Heart left ventricle (tissue), 16 donors: ENCODE results near the gene PLEKHA4. TPM values are rescaled to one million over a fixed set of nuclear protein-coding genes. Genes with fewer than 3 reads are reported as not detected.

Source experiments
- ATAC-seq, 4 donors: fragments of 200-7000 bp; cut with Tn5 transposase; one replicate each; pipeline ENCODE4 v1.9.1; 2020 to 2022; ENCODE audit warnings: moderate library complexity in 4 of 4, mild to moderate bottlenecking in 3 of 4, moderate number of reproducible peaks in 1 of 4
- DNase-seq, 5 donors: peaks; one replicate each; pipeline ENCODE4 v3.0.0-alpha.2; 2020
- H3K27ac ChIP-seq, 12 donors: fragments of 200-600 bp; sonication (generic) in 4 of 12; one replicate each; pipeline versions ENCODE4 v1.5.0 to v1.8.0; 2016 to 2022; ENCODE audit warnings: mild to moderate bottlenecking in 2 of 12
- H3K27me3 ChIP-seq, 9 donors: fragments of 200-600 bp; sonication (generic) in 2 of 9; one replicate each; pipeline versions ENCODE4 v1.5.1 to v1.8.0; 2016 to 2022; ENCODE audit warnings: mild to moderate bottlenecking in 3 of 9
- H3K36me3 ChIP-seq, 9 donors: fragments of 200-600 bp; sonication (generic) in 2 of 9; one replicate each; pipeline versions ENCODE4 v1.5.0 to v1.8.0; 2018 to 2022; ENCODE audit warnings: mild to moderate bottlenecking in 2 of 9
- H3K4me1 ChIP-seq, 12 donors: fragments of 200-600 bp; sonication (generic) in 4 of 12; one replicate each; pipeline versions ENCODE4 v1.5.0 to v1.8.0; 2016 to 2022; ENCODE audit warnings: mild to moderate bottlenecking in 3 of 12
- H3K4me3 ChIP-seq, 12 donors: fragments of 200-600 bp; sonication (generic) in 4 of 12; one replicate each; pipeline versions ENCODE4 v1.5.0 to v1.8.0; 2017 to 2022; ENCODE audit warnings: mild to moderate bottlenecking in 9 of 12, moderate library complexity in 4 of 12
- H3K9me3 ChIP-seq, 12 donors: fragments of 200-600 bp; sonication (generic) in 4 of 12; one replicate each; pipeline versions ENCODE4 v1.5.0 to v1.8.0; 2016 to 2022; ENCODE audit warnings: mild to moderate bottlenecking in 1 of 12
- CTCF ChIP-seq, 12 donors: fragments of 200-600 bp; sonication (generic) in 4 of 12; IDR thresholded peaks; one replicate each; pipeline versions ENCODE4 v1.5.0 to v1.8.0; 2018 to 2022; ENCODE audit warnings: antibody characterized with exemption in 12 of 12, mild to moderate bottlenecking in 5 of 12
- POLR2A ChIP-seq, 2 donors: fragments of 450-650 bp; IDR thresholded peaks; one replicate each; pipeline ENCODE4 v1.6.1; 2017; ENCODE audit warnings: antibody characterized with exemption in 2 of 2, mild to moderate bottlenecking in 2 of 2, moderate library complexity in 2 of 2
- WGBS, 4 donors: extraction: QIAGEN DNeasy Blood & Tissue Kit in 2 of 4; methylation state at CpG; one replicate each; pipeline versions ENCODE4 v1.1.5 to v1.1.7; 2013 to 2018; 5-methylcytosine and 5-hydroxymethylcytosine counted together
- intact Hi-C, 10 donors: fragments of 100-400 bp; cut with DNase I; formaldehyde crosslinking; loops; one replicate each; pipeline versions ENCODE4 v1.11.1 to v1.14.2; 2022
- polyA plus RNA-seq, 2 donors: library from polyadenylated mRNA; stranded (reverse); fragments of 200-250 nt; gene quantifications; one replicate each; pipeline ENCODE4 v1.2.3, GENCODE V29; 2013
- total RNA-seq, 9 donors: library from RNA; depleted of rRNA in 2 of 9; stranded (reverse); fragments of >200 nt in 2 of 9; fragmentation: NEBNext Ultra II Directional in 3 of 9; extraction: Animal tissue kit (Norgen Biotek cat#: 25700) in 3 of 9; gene quantifications; one replicate each; pipeline versions ENCODE4 v1.1.0 to v1.2.4, GENCODE V29; 2016 to 2023
- donor health status: ischemic (EF 13 %, LVEDD 7.1; RV severe dilation, severe dysfunction).
- donor health status: healthy with polysubstance abuse.
- donor health status: DM: no; HTN: yes; CAD: no.
- donor health status: DM: no; HTN: no; CAD: no.
- donor health status: ischemic (EF 25% LVEDD 6.9; RV normal size, moderate dysfunction).
- donor health status: ischemic (EF 25% LVEDD 5.7; RV mildly dilated, moderate dysfunction).
- donor health status: healthy.
- donor health status: DM: yes; HTN: yes; CAD: no.
- donor health status: ischemic (EF 35%, LVEDD 5.7; RV mildly dilated, moderate dysfunction).
- donor health status: nonischemic (EF 11% LVEDD 7.7; RV severe dilation, severe dysfunction).
- donor health status: DM: yes; HTN: yes; CAD: no.
- donor health status: PGD.
- donor health status: ischemic (EF 29% LVEDD 5.4; RV normal size, mild dysfunction).
- donor health status: nonischemic (EF 23%, LVEDD 6.1; RV moderate dilation, normal function).

Gene PLEKHA4
- total and polyA plus RNA-seq, 11 donors = 7.5 to 66.9 (median 28.6) TPM

- no peak for TF ChIP-seq POLR2A (IDR thresholded peaks at IDR 0.05)
- no peak for TF ChIP-seq CTCF (IDR thresholded peaks at IDR 0.05)
- H3K27ac ChIP-seq = no peak overlapping the region
- intact Hi-C loops = loop anchor here in 6 of 10 donors (2.0 to 10.0 kb wide), 6 partner anchors 14 to 178 kb away; partner anchors contain the start of genes FTL (in 2 of the 6), BCAT2 (in 1 of the 6) and CA11 (in 1 of the 6)
- DNase-seq (no peak), ATAC-seq (no peak)
- WGBS, 4 donors = 90 to 94% (median 90%) methylated on average over 3 to 7 of the region's 7 CpGs
- H3K36me3 ChIP-seq = peaks cover 0 to 5% (median 0%) of the 10 kb centered on the region in 9 donors
- no peaks in the 10 kb centered on the region for H3K9me3 ChIP-seq
- H3K4me3 ChIP-seq = no peak overlapping the region
- peaks cover 0 to 13% (median 7%) of the 10 kb centered on the region in 12 donors for H3K4me1 ChIP-seq
- H3K27me3 ChIP-seq = no peaks in the 10 kb centered on the region
Observed at GRCh38 chr19:48797103-48797502, 71.3 kb downstream of the PLEKHA4 start.

- ATAC-seq (no peak), DNase-seq (no peak)
- WGBS, 4 donors = 88 to 91% (median 90%) methylated on average over 16 to 20 of the region's 20 CpGs
- intact Hi-C loops = loop anchor here in 6 of 10 donors (2.0 to 10.0 kb wide), 6 partner anchors 14 to 178 kb away; partner anchors contain the start of genes FTL (in 2 of the 6), BCAT2 (in 1 of the 6) and CA11 (in 1 of the 6)
- no peak overlapping the region for H3K4me3 ChIP-seq
- peaks cover 0 to 13% (median 7%) of the 10 kb centered on the region in 12 donors for H3K4me1 ChIP-seq
- peak overlapping the region in 11 of 12 donors; percentile 51 to 91 (median 75) for H3K27ac ChIP-seq
- peaks cover 0 to 5% (median 0%) of the 10 kb centered on the region in 9 donors for H3K36me3 ChIP-seq
- TF ChIP-seq CTCF (IDR thresholded peaks at IDR 0.05) (no peak), POLR2A (IDR thresholded peaks at IDR 0.05) (no peak)
- H3K9me3 ChIP-seq = no peaks in the 10 kb centered on the region
- H3K27me3 ChIP-seq = no peaks in the 10 kb centered on the region
Observed at GRCh38 chr19:48796298-48797083, 71.9 kb downstream of the PLEKHA4 start.

- TF ChIP-seq POLR2A (IDR thresholded peaks at IDR 0.05) = no peak
- TF ChIP-seq CTCF (IDR thresholded peaks at IDR 0.05) = no peak
- no peaks in the 10 kb centered on the region for H3K9me3 ChIP-seq
- intact Hi-C loops = loop anchor here (1.0 to 10.0 kb wide), 12 partner anchors 15 to 179 kb away; partner anchors contain the start of genes FTL (in 2 of the 10), HSD17B14 (in 2 of the 10), BCAT2 (in 1 of the 10) and CA11 (in 1 of the 10)
- H3K27me3 ChIP-seq = no peaks in the 10 kb centered on the region
- DNase-seq = peak in 4 of 5 donors; percentile 50 to 58 (median 54)
- H3K36me3 ChIP-seq = peaks cover 0 to 5% (median 0%) of the 10 kb centered on the region in 9 donors
- H3K27ac ChIP-seq = peak overlapping the region; percentile 7 to 91 (median 74)
- H3K4me1 ChIP-seq = peaks cover 0 to 13% (median 7%) of the 10 kb centered on the region in 12 donors
- WGBS, 4 donors = 43 to 64% (median 60%) methylated on average over 1 to 2 of the region's 2 CpGs
- ATAC-seq = peak in 3 of 4 donors; percentile 18 to 49 (median 27)
- H3K4me3 ChIP-seq = peak overlapping the region in 2 of 12 donors; percentile 53 to 74
Observed at GRCh38 chr19:48795685-48796070, 72.7 kb downstream of the PLEKHA4 start.
